A673 (cell line): ENCODE results near the gene CPXM2.

Source experiments
- CTCF ChIP-seq: fragments of 300-800, 200-600 bp; sonication (generic); conservative IDR thresholded peaks from 2 replicates; pipeline ENCODE4 v1.5.1; 2017; ENCODE audit warnings: low read depth, mild to moderate bottlenecking, antibody characterized with exemption, low read length, moderate library complexity, mixed read lengths
- EZH2 ChIP-seq: fragments of 200-600 bp; sonication (generic); IDR thresholded peaks from 2 replicates; pipeline ENCODE4 v1.6.1; 2017; ENCODE audit warnings: borderline replicate concordance, low read depth, mild to moderate bottlenecking, mixed read lengths, antibody characterized with exemption, low read length; ENCODE audit not compliant: poor library complexity, severe bottlenecking

- TF ChIP-seq CTCF (no peak), EZH2 (no peak)
Measured at GRCh38 chr10:123744224-123744536, 147.4 kb downstream of the CPXM2 start.
